HG03558 (cell line): ENCODE data around the gene OR2F2.

Source experiments
- ATAC-seq: cut with Tn5 transposase; IDR thresholded peaks from one replicate; pipeline ENCODE4 v1.9.1; 2021; ENCODE audit warnings: moderate number of reproducible peaks; ENCODE audit not compliant: unreplicated experiment; ENCODE audit errors: extremely low read depth

The OR2F2 gene

GRCh38 chr7:143913945-143914615 lies 21.0 kb upstream of the OR2F2 start:
- ATAC-seq: no peak

GRCh38 chr7:143914938-143915652 lies 19.9 kb upstream of the OR2F2 start:
- ATAC-seq: no peak

GRCh38 chr7:143924851-143925250 lies 10.2 kb upstream of the OR2F2 start:
- ATAC-seq: no peak

- no peak for ATAC-seq
Measured at GRCh38 chr7:143929224-143929920, 5.7 kb upstream of the OR2F2 start.

GRCh38 chr7:143931739-143932138 lies 3.3 kb upstream of the OR2F2 start:
- no peak for ATAC-seq

- no peak for ATAC-seq
Measured at GRCh38 chr7:143936087-143937009, 1.3 kb downstream of the OR2F2 start.

GRCh38 chr7:143938379-143939243 lies 3.6 kb downstream of the OR2F2 start:
- ATAC-seq: no peak

GRCh38 chr7:143945423-143945822 lies 10.4 kb downstream of the OR2F2 start:
- ATAC-seq: no peak

GRCh38 chr7:143947111-143947510 lies 12.1 kb downstream of the OR2F2 start:
- no peak for ATAC-seq

GRCh38 chr7:143948733-143949132 lies 13.7 kb downstream of the OR2F2 start:
- no peak for ATAC-seq

GRCh38 chr7:143953421-143953820 lies 18.4 kb downstream of the OR2F2 start:
- ATAC-seq: no peak

- ATAC-seq: no peak
Measured at GRCh38 chr7:143954135-143954534, 19.1 kb downstream of the OR2F2 start.

- no peak for ATAC-seq
Measured at GRCh38 chr7:143954544-143954943, 19.5 kb downstream of the OR2F2 start, which contains the start of gene OR2F1. TSS of gene OR2F1 (plus strand) at chr7:143954844. CDS start at chr7:143959971, 5,127 bp downstream.

- no peak for ATAC-seq
Measured at GRCh38 chr7:143958781-143959180, 23.7 kb downstream of the OR2F2 start.

- no peak for ATAC-seq
Measured at GRCh38 chr7:143960813-143961610, 26.0 kb downstream of the OR2F2 start.

- ATAC-seq: no peak
Measured at GRCh38 chr7:143965280-143965679, 30.2 kb downstream of the OR2F2 start.

- no peak for ATAC-seq
Measured at GRCh38 chr7:143967398-143967797, 32.4 kb downstream of the OR2F2 start.

GRCh38 chr7:143973870-143974416 lies 38.9 kb downstream of the OR2F2 start:
- ATAC-seq: no peak
